HepG2 (cell line): ENCODE data around the gene SPAG4. TPM values are rescaled to one million over a fixed set of nuclear protein-coding genes. Genes with fewer than 3 reads are reported as not detected.

Experiments
- ATAC-seq: fragments of 200-7000 bp; cut with Tn5 transposase; 3 replicates; pipeline ENCODE4 v1.9.1; 2020; ENCODE audit warnings: mild to moderate bottlenecking, moderate library complexity
- BruUV-seq: library from RNA; stranded (reverse); fragments of 400-500 nt; replicated peaks from 2 replicates; lab custom pipeline; 2021; lab: Mats Ljungman, UMichigan
- CTCF ChIA-PET: fragments of 300-600 bp; formaldehyde crosslinking; extraction: SDS; loops from one replicate; lab custom pipeline; 2021; ENCODE audit warnings: low total read pairs, inconsistent platforms, low intra/inter-chr PET ratio; lab: Yijun Ruan, JAX
- POLR2A ChIA-PET: fragments of 350-600 bp; sonication (Branson Sonifier 250); formaldehyde crosslinking; loops from one replicate; lab custom pipeline; 2020; ENCODE audit warnings: antibody characterized with exemption, inconsistent platforms; lab: Yijun Ruan, JAX
- DNase-seq: peaks from one replicate; pipeline ENCODE4 v3.0.0-alpha.2; 2015; ENCODE audit warnings: low spot score
- FAIRE-seq: peaks from 3 replicates; lab custom pipeline; 2011; peaks lifted over from hg19 to GRCh38; lab: Jason Lieb, UNC
- H2AFZ ChIP-seq: one replicate; pipeline ENCODE4 v1.6.1; 2011; ENCODE audit warnings: low read length, inconsistent platforms
- H3K27ac ChIP-seq: fragments of 300-600 bp; 3 replicates; pipeline ENCODE4 v1.8.0; 2011; ENCODE audit warnings: mixed run types, mild to moderate bottlenecking, mixed read lengths, low read length, inconsistent platforms; ENCODE audit not compliant: insufficient read depth; ENCODE audit errors: extremely low read length
- H3K27me3 ChIP-seq, 2 experiments: fragments of 200-600 bp in 1 of 2; 2 replicates in 1 of 2; 3 replicates in 1 of 2; pipeline versions ENCODE4 v1.6.0 to v1.8.0; 2011; ENCODE audit warnings: low read length in 2 of 2, mild to moderate bottlenecking in 2 of 2, moderate library complexity in 2 of 2, inconsistent platforms in 1 of 2; ENCODE audit not compliant: insufficient read depth in 2 of 2, control insufficient read depth in 1 of 2
- H3K36me3 ChIP-seq, 2 experiments: fragments of 200-600 bp in 1 of 2; replicated peaks in 1 of 2; 2 replicates in 1 of 2; 3 replicates in 1 of 2; pipeline versions ENCODE4 v1.5.1 to v1.8.0; 2011; ENCODE audit warnings: low read length in 2 of 2, inconsistent platforms in 1 of 2; ENCODE audit not compliant: insufficient read depth in 2 of 2, control insufficient read depth in 1 of 2
- H3K4me1 ChIP-seq: 2 replicates; pipeline ENCODE4 v1.5.1; 2012; ENCODE audit warnings: low read length, inconsistent platforms; ENCODE audit not compliant: insufficient read depth
- H3K4me2 ChIP-seq: 2 replicates; pipeline ENCODE4 v1.6.0; 2011; ENCODE audit warnings: low read depth, low read length, inconsistent platforms
- H3K4me3 ChIP-seq, 3 experiments: fragments of 200-600 bp in 1 of 3; sonication (generic), shearing (Covaris generic) in 1 of 3; replicated peaks in 1 of 3; 2 replicates each; pipeline ENCODE4 v1.5.1; 2011 to 2016; ENCODE audit warnings: low read length in 3 of 3, inconsistent platforms in 2 of 3, low read depth in 2 of 3, mild to moderate bottlenecking in 2 of 3, control low read depth in 1 of 3, mixed read lengths in 1 of 3; ENCODE audit not compliant: insufficient read depth in 1 of 3
- H3K79me2 ChIP-seq: one replicate; pipeline ENCODE4 v1.6.1; 2011; ENCODE audit warnings: low read length, inconsistent platforms; ENCODE audit not compliant: insufficient read depth
- H3K9ac ChIP-seq: 2 replicates; pipeline ENCODE4 v1.6.0; 2011; ENCODE audit warnings: mild to moderate bottlenecking, low read depth, low read length, inconsistent platforms; ENCODE audit not compliant: insufficient read depth
- H3K9me3 ChIP-seq: 2 replicates; pipeline ENCODE4 v1.5.1; 2012; ENCODE audit warnings: mild to moderate bottlenecking, low read length
- H4K20me1 ChIP-seq: 2 replicates; pipeline ENCODE4 v1.6.0; 2011; ENCODE audit warnings: inconsistent platforms, mild to moderate bottlenecking, low read length, moderate library complexity; ENCODE audit not compliant: insufficient read depth
- BCL6 ChIP-seq: IDR thresholded peaks from 2 replicates; pipeline ENCODE4 v1.6.1; 2016; ENCODE audit warnings: missing genetic modification reagents, missing compliant biosample characterization
- KDM1A ChIP-seq: IDR thresholded peaks from 2 replicates; pipeline ENCODE4 v1.6.1; 2016; ENCODE audit warnings: missing compliant biosample characterization
- KDM3A ChIP-seq: IDR thresholded peaks from 2 replicates; pipeline ENCODE4 v1.6.1; 2018; ENCODE audit warnings: low read depth, missing compliant biosample characterization
- NCOA2 ChIP-seq: sonication (generic); formaldehyde crosslinking; IDR thresholded peaks from 2 replicates; pipeline ENCODE4 v1.8.0; 2022; ENCODE audit warnings: inconsistent platforms
- NR2F1 ChIP-seq, 2 experiments: fragments of 450-650 bp in 1 of 2; formaldehyde crosslinking in 1 of 2; IDR thresholded peaks; 2 replicates each; pipeline versions ENCODE4 v1.5.0 to v1.6.1; 2016 to 2020; ENCODE audit warnings: mild to moderate bottlenecking in 1 of 2, missing compliant biosample characterization in 1 of 2, missing genetic modification reagents in 1 of 2, moderate library complexity in 1 of 2
- SNAI1 ChIP-seq: sonication (generic); formaldehyde crosslinking; IDR thresholded peaks from 2 replicates; pipeline ENCODE4 v1.5.0; 2020; ENCODE audit warnings: mild to moderate bottlenecking, missing genetic modification reagents, borderline replicate concordance
- ZNF124 ChIP-seq: sonication (generic); formaldehyde crosslinking; IDR thresholded peaks from 2 replicates; pipeline ENCODE4 v1.4.0; 2020; ENCODE audit warnings: missing genetic modification reagents
- ZNF224 ChIP-seq: sonication (generic); formaldehyde crosslinking; IDR thresholded peaks from 2 replicates; pipeline ENCODE4 v1.5.0; 2020; ENCODE audit warnings: mild to moderate bottlenecking, missing genetic modification reagents
- ZNF274 ChIP-seq: sonication (generic); formaldehyde crosslinking; IDR thresholded peaks from 2 replicates; pipeline ENCODE4 v1.5.1; 2020; ENCODE audit warnings: mild to moderate bottlenecking, missing genetic modification reagents
- ZNF550 ChIP-seq: sonication (generic); formaldehyde crosslinking; IDR thresholded peaks from 2 replicates; pipeline ENCODE4 v1.4.0; 2020; ENCODE audit warnings: mild to moderate bottlenecking, missing genetic modification reagents, borderline replicate concordance
- ZNF644 ChIP-seq: IDR thresholded peaks from 2 replicates; pipeline ENCODE4 v1.6.1; 2016; ENCODE audit warnings: low read depth
- ZNF816 ChIP-seq: sonication (generic); formaldehyde crosslinking; IDR thresholded peaks from 2 replicates; pipeline ENCODE4 v1.8.0; 2022; ENCODE audit warnings: missing genetic modification reagents, mild to moderate bottlenecking, borderline replicate concordance
- ZNF850 ChIP-seq: sonication (generic); formaldehyde crosslinking; conservative IDR thresholded peaks from 2 replicates; pipeline ENCODE4 v1.9.0; 2021; ENCODE audit warnings: mild to moderate bottlenecking, missing genetic modification reagents
- WGBS: methylation state at CpG from one replicate; pipeline ENCODE4 v1.1.6; 2017; ENCODE audit warnings: low lambda C conversion rate; 5-methylcytosine and 5-hydroxymethylcytosine counted together
- in situ Hi-C: cut with HindIII; loops from 2 replicates; pipeline ENCODE4 v1.10.0; 2017; ENCODE audit warnings: low pct_unique_long_range_greater_than_20kb; ENCODE audit not compliant: extremely low pct_ligation_motif_present
- intact Hi-C: fragments of 100-400 bp; cut with micrococcal nuclease; formaldehyde crosslinking; loops from one replicate; pipeline ENCODE4 v1.10.0; 2022; ENCODE audit not compliant: unreplicated experiment
- polyA plus RNA-seq, 8 experiments: library from polyadenylated mRNA; depleted of rRNA in 3 of 8; stranded (reverse) in 7 of 8; unstranded in 1 of 8; fragments of >200 nt; fragmentation: Illumina TruSeq in 4 of 8; extraction: Trizol in 4 of 8; gene quantifications; 2 replicates each; pipeline versions ENCODE4 v1.2.1 to v1.2.3, GENCODE V29; 2011 to 2016; ENCODE audit warnings: low read depth in 4 of 8, missing spikeins in 1 of 8, mixed read lengths in 1 of 8; ENCODE audit not compliant: insufficient read depth in 1 of 8
- total RNA-seq, 5 experiments: library from RNA; depleted of rRNA; stranded (reverse); fragments of >200 nt; fragmentation: Illumina TruSeq; extraction: Trizol; gene quantifications; 2 replicates each; pipeline ENCODE4 v1.2.3, GENCODE V29; 2016; ENCODE audit warnings: low read depth in 1 of 5
- TF ChIP-seq, protein P1 (sequence below): sonication (generic); formaldehyde crosslinking; IDR thresholded peaks from 2 replicates; pipeline ENCODE4 v1.8.0; 2022; ENCODE audit warnings: mild to moderate bottlenecking, missing genetic modification reagents, moderate library complexity
- TF ChIP-seq, protein P2 (sequence below): sonication (generic); formaldehyde crosslinking; conservative IDR thresholded peaks from 2 replicates; pipeline ENCODE4 v1.4.0; 2020; ENCODE audit warnings: missing genetic modification reagents
- TF ChIP-seq, protein P3 (sequence below): sonication (generic); formaldehyde crosslinking; IDR thresholded peaks from 2 replicates; pipeline ENCODE4 v1.9.0; 2022; ENCODE audit warnings: low read depth, missing genetic modification reagents
- TF ChIP-seq, protein P4 (sequence below): sonication (generic); formaldehyde crosslinking; conservative IDR thresholded peaks from 2 replicates; pipeline ENCODE4 v1.4.0; 2020; ENCODE audit warnings: missing genetic modification reagents

Gene SPAG4
- total and polyA plus RNA-seq, 2 of the 13 experiments (the other 11 are each of a cell fraction or from before 2014, with no cell fraction given), result 5.8 to 137 TPM

DNA sequence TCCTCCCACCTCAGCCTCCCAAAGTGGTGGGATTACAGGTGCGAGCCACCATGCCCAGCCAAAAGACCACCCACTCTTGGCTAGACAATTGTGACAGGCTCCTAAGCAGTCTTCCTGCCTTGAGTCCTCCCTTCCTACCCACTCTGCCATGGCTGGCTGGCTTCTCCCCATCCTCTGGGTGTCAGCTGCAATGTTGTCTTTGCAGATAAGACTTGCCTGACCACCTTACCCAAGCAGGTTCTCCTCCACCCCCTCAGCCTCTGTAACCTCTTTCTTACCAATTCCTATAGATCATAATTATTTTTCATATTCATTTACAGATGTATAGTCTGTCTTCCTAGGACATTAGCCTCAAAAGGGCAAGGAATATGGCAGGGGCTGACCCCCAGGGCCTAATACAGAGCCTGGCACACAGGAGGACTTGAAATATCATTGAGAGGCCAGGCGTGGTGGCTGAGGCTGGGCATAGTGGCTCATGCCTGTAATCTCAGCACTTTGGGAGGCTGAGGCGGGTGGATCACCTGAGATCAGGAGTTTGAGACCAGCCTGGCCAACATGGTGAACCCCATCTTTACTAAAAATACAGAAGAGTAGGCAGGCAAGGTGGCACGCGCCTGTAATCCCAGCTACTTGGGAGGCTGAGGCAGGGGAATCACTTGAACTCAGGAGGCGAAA, 28.7 kb upstream of the SPAG4 start (continued):
- TF ChIP-seq ZNF816 (CRISPR knock-in tag), result no peak
- TF ChIP-seq ZNF224 (CRISPR knock-in tag), result no peak
- no peak for TF ChIP-seq SNAI1 (CRISPR knock-in tag)
- no peak for TF ChIP-seq KDM1A (CRISPR knock-in tag)
- no peak for TF ChIP-seq ZNF274 (CRISPR knock-in tag)
- TF ChIP-seq, protein P1, sequence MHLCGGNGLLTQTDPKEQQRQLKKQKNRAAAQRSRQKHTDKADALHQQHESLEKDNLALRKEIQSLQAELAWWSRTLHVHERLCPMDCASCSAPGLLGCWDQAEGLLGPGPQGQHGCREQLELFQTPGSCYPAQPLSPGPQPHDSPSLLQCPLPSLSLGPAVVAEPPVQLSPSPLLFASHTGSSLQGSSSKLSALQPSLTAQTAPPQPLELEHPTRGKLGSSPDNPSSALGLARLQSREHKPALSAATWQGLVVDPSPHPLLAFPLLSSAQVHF (CRISPR knock-in tag), result no peak
- TF ChIP-seq ZNF644 (CRISPR knock-in tag), result no peak
- no peak for TF ChIP-seq BCL6 (CRISPR knock-in tag)
- no peak for TF ChIP-seq KDM3A (CRISPR knock-in tag)
- TF ChIP-seq NR2F1 (CRISPR knock-in tag; IDR thresholded peaks at IDR 0.05), result no peak

DNA sequence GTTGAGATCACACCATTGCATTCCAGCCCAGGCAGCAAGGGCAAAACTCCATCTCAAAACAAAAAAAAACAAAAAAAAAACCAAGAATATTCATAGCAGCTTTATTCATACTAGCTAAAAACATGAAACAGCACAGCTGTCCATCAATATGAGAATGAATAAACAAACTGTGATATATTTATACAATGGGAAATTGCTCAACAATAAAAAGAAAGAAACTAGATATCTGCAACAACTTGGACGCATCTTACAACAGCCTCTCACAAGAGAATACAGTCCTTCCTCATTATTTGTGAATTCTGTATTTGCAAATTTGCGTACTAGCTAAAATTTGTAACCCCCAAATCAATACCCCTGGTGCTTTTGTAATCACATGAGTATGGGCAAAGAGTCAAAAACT, 28.2 kb upstream of the SPAG4 start:
- no peaks in the 10 kb centered on the region for H3K79me2 ChIP-seq
- BruUV-seq, result no TSS peak
- no peak overlapping the region for H3K9ac ChIP-seq
- no peaks in the 10 kb centered on the region for H3K4me1 ChIP-seq
- POLR2A ChIA-PET, result no interaction called here
- intact Hi-C loops, result no loop called here
- no peaks in the 10 kb centered on the region for H3K36me3 ChIP-seq
- no peak overlapping the region for H3K27ac ChIP-seq
- FAIRE-seq (no peak), ATAC-seq (no peak), DNase-seq (no peak)
- no peaks in the 10 kb centered on the region for H4K20me1 ChIP-seq
- CTCF ChIA-PET, result no interaction called here
- no peak overlapping the region for H3K4me3 ChIP-seq
- WGBS, result 56% methylated on average over 2 of the region's 2 CpGs
- H3K9me3 ChIP-seq, result no peaks in the 10 kb centered on the region
- H3K27me3 ChIP-seq, result peaks cover 0 to 12% of the 10 kb centered on the region in 2 experiments; a peak in 2 of 5 replicates
- H2AFZ ChIP-seq, result no peak overlapping the region
- in situ Hi-C loops, result no loop called here
- H3K4me2 ChIP-seq, result no peak overlapping the region
- TF ChIP-seq, protein P2, sequence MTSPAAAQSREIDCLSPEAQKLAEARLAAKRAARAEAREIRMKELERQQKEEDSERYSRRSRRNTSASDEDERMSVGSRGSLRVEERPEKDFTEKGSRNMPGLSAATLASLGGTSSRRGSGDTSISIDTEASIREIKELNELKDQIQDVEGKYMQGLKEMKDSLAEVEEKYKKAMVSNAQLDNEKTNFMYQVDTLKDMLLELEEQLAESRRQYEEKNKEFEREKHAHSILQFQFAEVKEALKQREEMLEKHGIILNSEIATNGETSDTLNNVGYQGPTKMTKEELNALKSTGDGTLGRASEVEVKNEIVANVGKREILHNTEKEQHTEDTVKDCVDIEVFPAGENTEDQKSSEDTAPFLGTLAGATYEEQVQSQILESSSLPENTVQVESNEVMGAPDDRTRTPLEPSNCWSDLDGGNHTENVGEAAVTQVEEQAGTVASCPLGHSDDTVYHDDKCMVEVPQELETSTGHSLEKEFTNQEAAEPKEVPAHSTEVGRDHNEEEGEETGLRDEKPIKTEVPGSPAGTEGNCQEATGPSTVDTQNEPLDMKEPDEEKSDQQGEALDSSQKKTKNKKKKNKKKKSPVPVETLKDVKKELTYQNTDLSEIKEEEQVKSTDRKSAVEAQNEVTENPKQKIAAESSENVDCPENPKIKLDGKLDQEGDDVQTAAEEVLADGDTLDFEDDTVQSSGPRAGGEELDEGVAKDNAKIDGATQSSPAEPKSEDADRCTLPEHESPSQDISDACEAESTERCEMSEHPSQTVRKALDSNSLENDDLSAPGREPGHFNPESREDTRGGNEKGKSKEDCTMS (CRISPR knock-in tag), result no peak
- TF ChIP-seq, protein P3, sequence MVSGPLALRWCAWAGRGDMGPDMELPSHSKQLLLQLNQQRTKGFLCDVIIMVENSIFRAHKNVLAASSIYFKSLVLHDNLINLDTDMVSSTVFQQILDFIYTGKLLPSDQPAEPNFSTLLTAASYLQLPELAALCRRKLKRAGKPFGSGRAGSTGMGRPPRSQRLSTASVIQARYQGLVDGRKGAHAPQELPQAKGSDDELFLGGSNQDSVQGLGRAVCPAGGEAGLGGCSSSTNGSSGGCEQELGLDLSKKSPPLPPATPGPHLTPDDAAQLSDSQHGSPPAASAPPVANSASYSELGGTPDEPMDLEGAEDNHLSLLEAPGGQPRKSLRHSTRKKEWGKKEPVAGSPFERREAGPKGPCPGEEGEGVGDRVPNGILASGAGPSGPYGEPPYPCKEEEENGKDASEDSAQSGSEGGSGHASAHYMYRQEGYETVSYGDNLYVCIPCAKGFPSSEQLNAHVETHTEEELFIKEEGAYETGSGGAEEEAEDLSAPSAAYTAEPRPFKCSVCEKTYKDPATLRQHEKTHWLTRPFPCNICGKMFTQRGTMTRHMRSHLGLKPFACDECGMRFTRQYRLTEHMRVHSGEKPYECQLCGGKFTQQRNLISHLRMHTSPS (CRISPR knock-in tag), result no peak
- TF ChIP-seq ZNF550 (no peak), ZNF850 (CRISPR knock-in tag) (no peak), NCOA2 (no peak), ZNF124 (CRISPR knock-in tag) (no peak)
- TF ChIP-seq, protein P4, sequence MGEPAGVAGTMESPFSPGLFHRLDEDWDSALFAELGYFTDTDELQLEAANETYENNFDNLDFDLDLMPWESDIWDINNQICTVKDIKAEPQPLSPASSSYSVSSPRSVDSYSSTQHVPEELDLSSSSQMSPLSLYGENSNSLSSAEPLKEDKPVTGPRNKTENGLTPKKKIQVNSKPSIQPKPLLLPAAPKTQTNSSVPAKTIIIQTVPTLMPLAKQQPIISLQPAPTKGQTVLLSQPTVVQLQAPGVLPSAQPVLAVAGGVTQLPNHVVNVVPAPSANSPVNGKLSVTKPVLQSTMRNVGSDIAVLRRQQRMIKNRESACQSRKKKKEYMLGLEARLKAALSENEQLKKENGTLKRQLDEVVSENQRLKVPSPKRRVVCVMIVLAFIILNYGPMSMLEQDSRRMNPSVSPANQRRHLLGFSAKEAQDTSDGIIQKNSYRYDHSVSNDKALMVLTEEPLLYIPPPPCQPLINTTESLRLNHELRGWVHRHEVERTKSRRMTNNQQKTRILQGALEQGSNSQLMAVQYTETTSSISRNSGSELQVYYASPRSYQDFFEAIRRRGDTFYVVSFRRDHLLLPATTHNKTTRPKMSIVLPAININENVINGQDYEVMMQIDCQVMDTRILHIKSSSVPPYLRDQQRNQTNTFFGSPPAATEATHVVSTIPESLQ, result no peak
